Gastroesophageal sphincter (tissue), 4 donors: ENCODE results near the gene PROM2. TPM values are rescaled to one million over a fixed set of nuclear protein-coding genes. Genes with fewer than 3 reads are reported as not detected.

Experiments
- ATAC-seq: fragments of 150-250 bp; one replicate; pipeline ENCODE4 v1.9.1; 2016; ENCODE audit warnings: mild to moderate bottlenecking, moderate library complexity
- H3K27ac ChIP-seq, 4 donors: fragments of 200-600 bp; sonication (generic) in 3 of 4; 1 replicate in 3 of 4; 2 replicates in 1 of 4; pipeline ENCODE4 v1.5.1; 2016 to 2019
- H3K27me3 ChIP-seq: fragments of 200-600 bp; sonication (generic); one replicate; pipeline ENCODE4 v1.5.1; 2019
- H3K36me3 ChIP-seq, 2 donors: fragments of 200-600 bp; sonication (generic); one replicate each; pipeline ENCODE4 v1.5.1; 2019; ENCODE audit warnings: control low read depth in 1 of 2
- H3K4me1 ChIP-seq, 3 donors: fragments of 200-600 bp; sonication (generic); 1 replicate in 2 of 3; 2 replicates in 1 of 3; pipeline ENCODE4 v1.5.1; 2016 to 2019; ENCODE audit warnings: control low read depth in 2 of 3
- H3K4me3 ChIP-seq, 2 donors: fragments of 200-600 bp; sonication (generic); one replicate each; pipeline ENCODE4 v1.5.1; 2019; ENCODE audit warnings: mild to moderate bottlenecking in 1 of 2, moderate library complexity in 1 of 2
- H3K9me3 ChIP-seq, 3 donors: fragments of 200-600 bp; sonication (generic); one replicate each; pipeline ENCODE4 v1.5.1; 2017 to 2019; ENCODE audit warnings: control low read depth in 2 of 3
- EP300 ChIP-seq: sonication (generic); formaldehyde crosslinking; IDR thresholded peaks from one replicate; pipeline ENCODE4 v1.6.1; 2017; ENCODE audit warnings: antibody characterized with exemption, mild to moderate bottlenecking
- POLR2A ChIP-seq, 2 donors: fragments of 450-650 bp; IDR thresholded peaks; one replicate each; pipeline ENCODE4 v1.6.1; 2017; ENCODE audit warnings: antibody characterized with exemption in 2 of 2, mild to moderate bottlenecking in 2 of 2, moderate library complexity in 1 of 2
- POLR2AphosphoS5 ChIP-seq: sonication (generic); formaldehyde crosslinking; IDR thresholded peaks from one replicate; pipeline ENCODE4 v1.6.1; 2017; ENCODE audit warnings: antibody characterized with exemption
- WGBS, 2 donors: methylation state at CpG; one replicate each; pipeline ENCODE4 v1.1.5; 2018; ENCODE audit warnings: low coverage in 1 of 2; 5-methylcytosine and 5-hydroxymethylcytosine counted together
- total RNA-seq, 4 donors: library from RNA; depleted of rRNA; stranded (reverse); fragments of >200 nt; gene quantifications; one replicate each; pipeline ENCODE4 v1.1.0, GENCODE V29; 2016
- TF ChIP-seq, protein P1 (sequence below), 4 experiments: fragments of 200-600 bp in 2 of 4; fragments of 450-650 bp in 2 of 4; sonication (generic) in 1 of 4; IDR thresholded peaks; one replicate each; pipeline ENCODE4 v1.5.1; 2017 to 2019; ENCODE audit warnings: antibody characterized with exemption in 4 of 4, mild to moderate bottlenecking in 2 of 4, moderate library complexity in 2 of 4

Gene PROM2
- total RNA-seq, 4 donors from 2014 or later = 0.94 to 36.4 (median 6.8) TPM

DNA sequence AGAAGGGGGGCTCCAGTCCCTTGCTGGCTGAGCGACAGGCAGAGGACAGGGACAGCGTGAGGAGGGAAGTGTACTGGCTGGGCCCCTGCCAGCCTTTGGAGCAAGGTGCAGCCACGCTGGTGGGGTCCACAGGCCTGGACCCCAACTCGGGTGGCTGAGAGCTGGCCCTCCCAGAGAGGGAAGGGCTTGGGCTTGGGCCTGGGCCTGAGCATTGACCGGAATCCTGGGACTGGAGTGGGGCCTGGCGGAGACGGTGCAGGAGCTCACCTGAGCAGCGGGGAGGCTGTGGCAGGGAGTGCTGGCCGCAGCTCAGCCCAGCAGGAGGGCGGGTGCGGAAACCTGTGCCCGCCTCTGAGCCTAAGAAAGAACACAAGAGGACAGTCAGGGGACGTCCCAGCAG lies 50.8 kb downstream of the PROM2 start:
- H3K36me3 ChIP-seq = no peaks in the 10 kb centered on the region
- H3K9me3 ChIP-seq = no peaks in the 10 kb centered on the region
- no peak overlapping the region for H3K27ac ChIP-seq
- H3K4me1 ChIP-seq = no peaks in the 10 kb centered on the region
- TF ChIP-seq, protein P1, sequence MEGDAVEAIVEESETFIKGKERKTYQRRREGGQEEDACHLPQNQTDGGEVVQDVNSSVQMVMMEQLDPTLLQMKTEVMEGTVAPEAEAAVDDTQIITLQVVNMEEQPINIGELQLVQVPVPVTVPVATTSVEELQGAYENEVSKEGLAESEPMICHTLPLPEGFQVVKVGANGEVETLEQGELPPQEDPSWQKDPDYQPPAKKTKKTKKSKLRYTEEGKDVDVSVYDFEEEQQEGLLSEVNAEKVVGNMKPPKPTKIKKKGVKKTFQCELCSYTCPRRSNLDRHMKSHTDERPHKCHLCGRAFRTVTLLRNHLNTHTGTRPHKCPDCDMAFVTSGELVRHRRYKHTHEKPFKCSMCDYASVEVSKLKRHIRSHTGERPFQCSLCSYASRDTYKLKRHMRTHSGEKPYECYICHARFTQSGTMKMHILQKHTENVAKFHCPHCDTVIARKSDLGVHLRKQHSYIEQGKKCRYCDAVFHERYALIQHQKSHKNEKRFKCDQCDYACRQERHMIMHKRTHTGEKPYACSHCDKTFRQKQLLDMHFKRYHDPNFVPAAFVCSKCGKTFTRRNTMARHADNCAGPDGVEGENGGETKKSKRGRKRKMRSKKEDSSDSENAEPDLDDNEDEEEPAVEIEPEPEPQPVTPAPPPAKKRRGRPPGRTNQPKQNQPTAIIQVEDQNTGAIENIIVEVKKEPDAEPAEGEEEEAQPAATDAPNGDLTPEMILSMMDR (IDR thresholded peaks at IDR 0.05) = no peak
- TF ChIP-seq EP300 (no peak), POLR2A (IDR thresholded peaks at IDR 0.05) (no peak), POLR2AphosphoS5 (no peak)
- 60% methylated on average over 2 of the region's 13 CpGs; no CpG with 5 or more reads in 1 of the 2 donors for WGBS, 2 donors
- ATAC-seq = no peak
- H3K4me3 ChIP-seq = no peak overlapping the region
- no peaks in the 10 kb centered on the region for H3K27me3 ChIP-seq

DNA sequence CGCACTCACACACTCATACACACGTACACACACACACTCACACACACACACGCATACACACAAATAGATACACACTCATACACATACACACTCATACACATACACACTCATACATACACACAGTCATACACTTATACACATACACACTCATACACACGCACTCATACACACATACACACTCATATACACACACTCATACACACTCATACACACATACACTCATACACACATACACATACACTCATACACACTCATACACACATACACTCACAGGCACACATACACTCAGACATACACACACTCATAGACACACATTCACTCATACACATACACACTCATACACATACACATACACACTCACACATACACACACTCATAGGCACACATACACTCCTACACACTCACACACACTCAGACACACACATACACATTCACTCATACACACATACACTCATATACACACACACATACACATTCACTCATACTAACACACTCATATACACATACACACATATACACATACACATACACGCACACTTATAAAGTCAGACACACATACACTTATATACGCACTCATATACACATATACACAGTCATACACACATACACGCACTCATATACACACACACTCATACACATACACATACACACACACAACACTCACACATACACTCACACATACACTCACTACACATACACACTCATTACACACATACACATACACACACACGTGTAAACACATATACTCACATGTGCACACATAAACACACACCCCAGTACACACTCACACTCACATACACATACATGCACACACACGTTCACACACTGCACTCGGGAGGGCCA lies 51.6 kb downstream of the PROM2 start:
- no peak for ATAC-seq
- H3K4me1 ChIP-seq = no peaks in the 10 kb centered on the region
- no peak overlapping the region for H3K4me3 ChIP-seq
- no peaks in the 10 kb centered on the region for H3K27me3 ChIP-seq
- TF ChIP-seq, protein P1 (IDR thresholded peaks at IDR 0.05) = no peak
- no peak for TF ChIP-seq EP300
- no peak for TF ChIP-seq POLR2AphosphoS5
- TF ChIP-seq POLR2A (IDR thresholded peaks at IDR 0.05) = no peak
- 91 to 95% methylated on average over 8 of the region's 10 CpGs for WGBS, 2 donors
- no peaks in the 10 kb centered on the region for H3K9me3 ChIP-seq
- H3K36me3 ChIP-seq = no peaks in the 10 kb centered on the region
- H3K27ac ChIP-seq = no peak overlapping the region

DNA sequence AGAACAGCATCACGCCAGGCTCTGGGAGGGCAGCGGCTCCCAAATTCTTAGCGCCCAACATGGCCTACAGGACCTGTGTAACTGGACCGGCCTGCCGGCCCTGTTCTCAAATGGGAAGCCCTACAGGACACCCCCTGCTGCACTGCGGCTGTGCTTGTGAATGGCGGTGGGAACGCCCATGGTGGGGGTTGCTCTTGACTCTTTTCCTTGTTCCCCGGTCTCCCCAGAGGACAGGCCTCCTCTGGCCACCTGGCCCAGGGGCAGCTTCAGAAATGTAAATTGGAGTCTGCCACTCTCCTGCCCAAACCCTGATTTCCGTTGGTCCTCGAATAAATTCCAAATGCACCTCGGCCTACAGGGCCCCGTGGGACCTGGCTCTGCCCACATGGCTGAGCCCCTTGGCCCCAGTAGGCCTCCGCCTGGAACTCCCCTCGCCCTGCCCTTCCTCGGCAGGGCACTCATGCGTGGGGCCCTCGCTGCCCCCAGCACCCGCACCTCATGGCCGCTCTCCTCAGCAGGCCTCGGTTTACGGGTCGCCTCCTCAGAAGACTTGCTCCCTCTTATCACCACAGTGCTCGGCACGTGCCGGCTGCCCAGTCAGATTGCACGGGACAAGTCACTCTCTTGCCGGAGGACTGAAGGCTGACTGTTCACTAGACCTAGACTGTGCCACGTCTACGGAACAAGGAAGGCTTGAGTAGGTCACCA lies 52.3 kb downstream of the PROM2 start:
- Histone ChIP-seq H3K36me3 (no peaks in the 10 kb centered on the region), H3K4me1 (no peaks in the 10 kb centered on the region), H3K27ac (no peak overlapping the region), H3K27me3 (no peaks in the 10 kb centered on the region), H3K9me3 (no peaks in the 10 kb centered on the region), H3K4me3 (no peak overlapping the region)
- 90 to 100% methylated on average over 7 to 13 of the region's 30 CpGs for WGBS, 2 donors
- no peak for TF ChIP-seq POLR2AphosphoS5
- TF ChIP-seq, protein P1 (IDR thresholded peaks at IDR 0.05) = no peak
- TF ChIP-seq POLR2A (IDR thresholded peaks at IDR 0.05) = no peak
- no peak for TF ChIP-seq EP300
- ATAC-seq = no peak

DNA sequence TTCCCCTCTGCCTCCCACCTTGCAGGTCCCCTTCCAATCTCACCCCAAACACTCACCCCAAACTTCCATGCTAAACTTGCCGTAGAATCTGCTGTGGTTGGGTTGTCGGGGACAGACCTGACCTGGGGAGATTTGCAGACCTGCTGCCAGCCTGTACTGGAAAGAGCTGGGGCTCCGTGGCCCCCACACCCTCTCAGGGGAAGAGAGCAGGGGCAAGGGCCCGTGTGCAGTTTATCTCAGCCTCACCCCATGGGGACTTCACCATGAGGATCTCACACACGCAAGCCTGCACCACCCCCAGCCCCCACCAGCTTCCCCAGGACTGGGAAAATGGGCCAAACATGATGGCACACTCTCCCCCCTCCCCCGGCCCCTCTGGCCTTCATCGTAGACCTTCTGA lies 53.6 kb downstream of the PROM2 start:
- Histone ChIP-seq H3K4me1 (no peaks in the 10 kb centered on the region), H3K4me3 (no peak overlapping the region), H3K27me3 (no peaks in the 10 kb centered on the region), H3K27ac (no peak overlapping the region), H3K9me3 (no peaks in the 10 kb centered on the region), H3K36me3 (no peaks in the 10 kb centered on the region)
- no peak for TF ChIP-seq EP300
- TF ChIP-seq POLR2A (IDR thresholded peaks at IDR 0.05) = no peak
- ATAC-seq = no peak
- WGBS, 2 donors = no CpG with 5 or more reads among the region's 7 CpGs

DNA sequence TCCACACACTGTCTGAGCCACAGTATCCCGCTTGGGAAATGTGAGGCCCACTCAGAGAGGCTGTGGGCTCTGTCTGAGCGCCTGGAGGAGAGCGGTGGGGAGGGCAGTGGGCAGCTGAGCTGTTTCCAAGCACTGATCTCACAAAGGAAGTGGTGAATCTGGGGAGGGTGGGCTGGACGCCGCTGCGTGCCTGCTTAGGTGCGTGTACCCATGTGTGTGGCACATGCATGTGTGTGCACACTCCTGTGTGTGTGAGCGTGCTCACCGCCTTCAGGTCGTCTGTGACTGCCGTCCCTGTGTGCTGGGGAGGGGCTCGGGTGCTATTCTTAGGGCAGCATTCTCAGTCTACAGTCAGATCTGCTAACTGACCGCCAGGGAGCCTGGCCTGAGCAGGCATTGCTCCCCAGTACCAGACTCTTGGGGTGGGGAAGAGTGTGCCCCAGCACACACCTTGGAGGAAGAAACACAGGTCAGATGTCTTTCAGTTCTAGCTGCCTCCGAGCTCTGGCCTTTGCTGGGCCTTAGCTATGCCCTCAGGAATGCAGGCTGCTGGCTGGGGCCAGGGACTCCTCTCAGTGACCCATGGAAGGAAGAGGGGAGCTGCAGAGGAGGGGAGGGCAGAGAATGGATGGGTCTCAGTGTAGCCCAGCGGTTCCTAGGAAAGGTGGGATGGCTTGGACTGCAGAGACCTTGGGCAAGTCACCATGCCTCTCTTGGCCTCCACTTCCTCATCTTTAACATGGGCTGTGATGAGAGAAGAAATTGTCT lies 54.3 kb downstream of the PROM2 start:
- no peaks in the 10 kb centered on the region for H3K4me1 ChIP-seq
- no peaks in the 10 kb centered on the region for H3K27me3 ChIP-seq
- no peaks in the 10 kb centered on the region for H3K9me3 ChIP-seq
- H3K27ac ChIP-seq = no peak overlapping the region
- H3K4me3 ChIP-seq = no peak overlapping the region
- ATAC-seq = no peak
- WGBS, 2 donors = 50 to 61% methylated on average over 2 to 3 of the region's 15 CpGs
- no peak for TF ChIP-seq POLR2A (IDR thresholded peaks at IDR 0.05)
- TF ChIP-seq POLR2AphosphoS5 = no peak
- TF ChIP-seq EP300 = no peak
- TF ChIP-seq, protein P1 (IDR thresholded peaks at IDR 0.05) = no peak
- H3K36me3 ChIP-seq = no peaks in the 10 kb centered on the region
